Fibroblast of upper back skin (primary cell): ENCODE results near the gene FXR2.
A peak's percentile ranks its signal among the peaks of the same experiment; 100 is the strongest.

Experiments
- DNase-seq: peaks from one replicate; pipeline ENCODE4 v3.0.0-alpha.2; 2013

Gene FXR2

DNA sequence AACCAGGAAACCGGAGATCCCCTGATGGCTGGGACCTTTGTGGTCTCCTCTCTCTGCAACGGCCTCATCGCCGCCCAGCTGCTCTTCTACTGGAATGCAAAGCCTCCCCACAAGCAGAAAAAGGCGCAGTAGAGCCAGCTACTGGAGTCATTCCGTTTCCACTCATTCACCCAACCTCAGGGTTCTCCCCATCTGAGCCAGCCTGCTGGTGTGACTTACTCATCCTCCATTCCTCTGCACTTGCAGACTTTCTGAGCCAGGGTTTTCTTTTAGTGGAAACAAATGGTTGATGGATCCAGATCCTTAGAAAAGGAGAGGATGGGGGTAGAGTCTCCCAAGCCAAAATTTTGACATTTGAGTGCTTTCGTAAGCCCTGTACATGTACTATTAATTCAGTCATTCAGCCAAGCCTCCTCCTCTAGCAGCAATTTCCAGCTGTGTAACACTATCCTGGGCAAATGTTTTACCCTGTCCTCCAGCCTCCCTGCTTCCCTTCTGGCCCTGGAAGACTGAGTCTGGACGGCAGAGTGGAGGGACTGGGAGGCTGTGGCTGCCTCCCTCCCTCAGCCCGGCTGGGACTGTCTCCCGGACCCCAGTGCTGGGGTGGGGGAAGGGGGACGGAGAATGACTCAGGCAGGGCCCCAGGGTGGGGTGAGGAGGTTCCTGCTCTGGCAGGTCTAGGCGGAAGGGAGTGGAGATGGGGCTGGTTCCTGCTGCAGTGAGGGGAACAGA, 27.1 kb downstream of the FXR2 start:
- peak; percentile 95 for DNase-seq

DNA sequence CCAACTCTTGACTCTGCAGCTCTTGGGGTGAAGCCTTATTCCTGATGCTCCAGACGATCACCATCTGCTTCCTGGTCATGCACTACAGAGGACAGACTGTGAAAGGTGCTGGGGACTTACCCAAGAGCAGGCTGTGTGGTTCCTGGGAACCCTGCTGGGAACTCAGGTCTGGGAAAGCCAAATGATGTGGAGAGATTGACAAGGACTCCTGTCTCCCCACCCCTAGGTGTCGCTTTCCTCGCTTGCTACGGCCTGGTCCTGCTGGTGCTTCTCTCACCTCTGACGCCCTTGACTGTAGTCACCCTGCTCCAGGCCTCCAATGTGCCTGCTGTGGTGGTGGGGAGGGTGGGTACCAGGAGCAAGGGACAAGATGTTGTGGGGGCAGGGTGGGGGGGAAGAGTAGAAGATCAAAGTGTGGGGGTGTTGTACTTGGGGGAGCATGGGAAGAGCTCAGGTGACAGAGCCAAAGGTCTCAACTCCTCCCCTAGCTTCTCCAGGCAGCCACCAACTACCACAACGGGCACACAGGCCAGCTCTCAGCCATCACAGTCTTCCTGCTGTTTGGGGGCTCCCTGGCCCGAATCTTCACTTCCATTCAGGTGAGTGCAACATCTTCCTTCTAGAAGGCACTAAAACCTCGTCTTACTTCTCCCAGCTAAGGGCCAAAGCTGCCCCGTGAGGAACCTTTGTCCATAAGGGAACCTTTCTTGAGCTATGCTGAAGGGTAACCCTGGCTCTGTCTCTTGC, 27.9 kb downstream of the FXR2 start:
- no peak for DNase-seq

DNA sequence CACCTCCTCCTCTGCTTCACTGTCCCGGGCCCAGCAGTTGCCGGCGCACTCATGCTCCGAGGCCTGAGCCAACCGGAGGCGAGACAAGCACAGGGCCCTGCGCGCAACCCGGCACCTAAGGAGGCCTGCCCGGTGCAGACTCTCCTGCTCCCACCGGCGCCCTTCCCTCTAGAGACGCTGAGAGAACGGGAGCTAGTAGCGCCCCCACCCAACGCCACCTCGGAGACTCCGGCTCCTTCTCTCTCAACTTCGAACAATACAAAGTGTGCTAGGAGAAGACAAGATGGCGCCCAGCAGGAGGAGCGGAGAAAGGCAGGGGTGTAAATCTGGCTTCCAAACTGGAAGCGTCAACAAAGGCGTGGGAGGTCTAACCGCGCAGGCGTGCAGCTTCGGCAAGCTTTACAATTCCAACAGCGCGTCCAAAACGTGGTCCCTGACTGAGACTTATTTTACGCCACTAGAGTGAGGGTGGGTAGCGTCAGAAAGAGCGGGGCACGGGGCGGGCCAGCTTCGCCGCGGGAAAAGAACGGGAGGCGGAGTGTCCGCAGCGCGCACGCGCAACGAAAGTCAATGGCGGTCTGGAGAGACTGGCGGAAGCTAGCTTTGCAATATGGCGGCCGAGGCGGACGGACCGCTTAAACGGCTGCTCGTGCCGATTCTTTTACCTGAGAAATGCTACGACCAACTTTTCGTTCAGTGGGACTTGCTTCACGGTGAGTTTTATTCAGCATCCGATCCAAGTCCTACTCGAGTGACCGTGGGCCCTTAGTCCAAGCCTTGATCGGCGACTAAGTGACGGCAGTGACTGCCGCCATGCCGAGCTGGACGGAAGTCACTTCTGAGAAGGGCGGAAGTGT, 31.2 kb downstream of the FXR2 start, which contains the start of gene MPDU1:
MPDU1 (plus strand) TSS at position 600 of the 857 bp plus-strand sequence; CDS start at position 611, 11 bp downstream.
- peak; percentile 98 for DNase-seq

DNA sequence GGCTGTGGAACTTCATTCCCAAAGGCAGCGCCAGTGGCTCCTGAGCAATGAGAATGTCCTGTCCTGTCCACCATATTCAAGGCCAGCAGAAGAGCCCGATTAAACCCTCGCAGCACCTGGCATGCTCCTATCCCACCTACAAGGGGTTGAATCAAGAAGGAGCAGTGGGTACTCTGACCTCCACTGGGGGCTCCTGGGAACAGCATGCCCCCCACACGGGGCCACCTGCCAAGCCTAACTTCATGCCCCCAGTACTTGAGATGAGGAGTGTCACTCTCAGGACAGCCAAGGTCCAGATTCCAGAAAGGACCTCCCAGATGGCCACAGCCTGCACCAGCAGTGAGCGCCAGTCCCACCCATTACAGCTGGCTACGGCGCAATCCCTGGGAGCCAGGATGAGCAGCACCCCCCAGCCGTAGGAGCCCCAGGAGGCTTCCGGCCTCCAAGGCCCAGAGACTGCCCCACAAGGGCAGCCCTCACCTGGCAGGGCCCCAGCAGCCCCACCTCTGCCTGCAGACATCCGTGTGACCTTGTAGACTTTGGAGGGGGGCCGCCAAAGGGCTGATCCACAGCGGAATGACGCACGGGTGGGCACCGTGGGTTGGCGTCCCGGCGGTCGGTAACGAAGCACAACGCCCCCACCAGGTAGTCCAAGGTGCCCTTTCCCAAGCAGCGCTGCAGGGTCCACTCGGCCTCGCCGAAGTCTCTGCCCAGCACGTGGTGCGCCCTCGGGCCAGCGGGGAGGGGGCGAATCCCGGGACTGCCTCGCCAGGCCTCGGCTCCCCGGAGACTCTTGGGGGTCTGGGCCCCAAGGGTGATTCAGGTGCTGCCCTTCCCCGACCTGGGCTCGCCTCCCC, 32.1 kb downstream of the FXR2 start:
- no peak for DNase-seq

DNA sequence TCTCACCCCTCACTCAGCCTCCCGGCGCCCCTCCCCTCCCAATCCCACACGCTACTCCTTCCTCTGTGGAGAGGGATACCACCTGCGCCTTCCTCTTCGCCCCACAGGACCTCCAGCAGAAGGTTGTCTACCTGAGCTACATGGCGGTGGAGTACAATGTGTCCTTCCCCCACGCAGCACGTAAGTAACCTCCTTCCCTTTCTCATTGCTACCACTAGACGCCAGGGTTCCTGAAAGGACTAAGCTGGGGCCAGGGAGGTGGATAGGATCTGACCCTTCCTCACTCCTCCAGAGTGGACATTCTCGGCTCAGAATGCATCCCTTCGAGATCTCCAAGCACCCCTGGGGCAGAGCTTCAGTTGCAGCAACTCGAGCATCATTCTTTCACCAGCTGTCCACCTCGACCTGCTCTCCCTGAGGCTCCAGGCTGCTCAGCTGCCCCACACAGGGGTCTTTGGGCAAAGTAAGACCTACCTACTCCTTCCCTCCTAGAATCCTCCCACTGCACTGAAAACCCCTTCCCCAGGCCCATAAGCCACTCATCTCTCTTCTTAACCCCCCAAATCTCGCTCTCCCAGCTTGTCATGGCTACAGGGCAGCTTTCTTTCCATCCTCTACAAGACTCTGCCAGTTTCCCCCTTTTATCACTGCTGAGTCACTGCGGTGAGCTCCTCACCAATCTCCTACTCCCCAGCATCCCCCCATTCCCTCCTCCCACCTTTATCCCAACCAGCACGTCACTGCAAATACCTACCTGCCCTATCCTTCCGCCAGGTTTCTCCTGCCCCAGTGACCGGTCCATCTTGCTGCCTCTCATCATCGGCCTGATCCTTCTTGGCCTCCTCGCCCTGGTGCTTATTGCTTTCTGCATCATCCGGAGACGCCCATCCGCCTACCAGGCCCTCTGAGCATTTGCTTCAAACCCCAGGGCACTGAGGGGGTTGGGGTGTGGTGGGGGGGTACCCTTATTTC, 33.8 kb downstream of the FXR2 start:
- no peak for DNase-seq

DNA sequence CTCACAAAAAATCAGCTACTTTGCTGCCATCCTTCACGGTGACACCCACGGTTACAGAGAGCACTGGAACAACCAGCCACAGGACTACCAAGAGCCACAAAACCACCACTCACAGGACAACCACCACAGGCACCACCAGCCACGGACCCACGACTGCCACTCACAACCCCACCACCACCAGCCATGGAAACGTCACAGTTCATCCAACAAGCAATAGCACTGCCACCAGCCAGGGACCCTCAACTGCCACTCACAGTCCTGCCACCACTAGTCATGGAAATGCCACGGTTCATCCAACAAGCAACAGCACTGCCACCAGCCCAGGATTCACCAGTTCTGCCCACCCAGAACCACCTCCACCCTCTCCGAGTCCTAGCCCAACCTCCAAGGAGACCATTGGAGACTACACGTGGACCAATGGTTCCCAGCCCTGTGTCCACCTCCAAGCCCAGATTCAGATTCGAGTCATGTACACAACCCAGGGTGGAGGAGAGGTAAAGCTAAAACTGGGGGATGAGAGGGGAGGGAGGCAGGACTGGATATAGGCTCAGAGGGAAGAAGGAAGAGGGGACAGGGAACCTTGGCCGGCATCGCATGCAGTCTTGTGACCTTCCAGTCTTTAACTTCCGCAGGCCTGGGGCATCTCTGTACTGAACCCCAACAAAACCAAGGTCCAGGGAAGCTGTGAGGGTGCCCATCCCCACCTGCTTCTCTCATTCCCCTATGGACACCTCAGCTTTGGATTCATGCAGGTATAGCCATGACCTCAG, 34.7 kb downstream of the FXR2 start:
- DNase-seq: no peak

DNA sequence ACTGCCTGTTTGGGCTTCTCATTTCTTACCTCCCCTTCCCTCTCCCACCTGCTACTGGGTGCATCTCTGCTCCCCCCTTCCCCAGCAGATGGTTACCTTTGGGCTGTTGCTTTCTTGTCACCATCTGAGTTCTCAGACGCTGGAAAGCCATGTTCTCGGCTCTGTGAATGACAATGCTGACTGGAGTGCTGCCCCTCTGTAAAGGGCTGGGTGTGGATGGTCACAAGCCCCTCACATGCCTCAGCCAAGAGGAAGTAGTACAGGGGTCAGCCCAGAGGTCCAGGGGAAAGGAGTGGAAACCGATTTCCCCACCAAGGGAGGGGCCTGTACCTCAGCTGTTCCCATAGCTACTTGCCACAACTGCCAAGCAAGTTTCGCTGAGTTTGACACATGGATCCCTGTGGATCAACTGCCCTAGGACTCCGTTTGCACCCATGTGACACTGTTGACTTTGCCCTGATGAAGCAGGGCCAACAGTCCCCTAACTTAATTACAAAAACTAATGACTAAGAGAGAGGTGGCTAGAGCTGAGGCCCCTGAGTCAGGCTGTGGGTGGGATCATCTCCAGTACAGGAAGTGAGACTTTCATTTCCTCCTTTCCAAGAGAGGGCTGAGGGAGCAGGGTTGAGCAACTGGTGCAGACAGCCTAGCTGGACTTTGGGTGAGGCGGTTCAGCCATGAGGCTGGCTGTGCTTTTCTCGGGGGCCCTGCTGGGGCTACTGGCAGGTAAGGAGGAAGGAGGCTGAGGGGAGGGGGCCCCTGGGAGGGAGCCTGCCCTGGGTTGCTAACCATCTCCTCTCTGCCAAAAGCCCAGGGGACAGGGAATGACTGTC, 35.5 kb downstream of the FXR2 start, which contains the start of gene CD68:
CD68 (plus strand) TSS at position 638 of the 833 bp plus-strand sequence; CDS start at position 678, 40 bp downstream.
- peak; percentile 87 for DNase-seq

DNA sequence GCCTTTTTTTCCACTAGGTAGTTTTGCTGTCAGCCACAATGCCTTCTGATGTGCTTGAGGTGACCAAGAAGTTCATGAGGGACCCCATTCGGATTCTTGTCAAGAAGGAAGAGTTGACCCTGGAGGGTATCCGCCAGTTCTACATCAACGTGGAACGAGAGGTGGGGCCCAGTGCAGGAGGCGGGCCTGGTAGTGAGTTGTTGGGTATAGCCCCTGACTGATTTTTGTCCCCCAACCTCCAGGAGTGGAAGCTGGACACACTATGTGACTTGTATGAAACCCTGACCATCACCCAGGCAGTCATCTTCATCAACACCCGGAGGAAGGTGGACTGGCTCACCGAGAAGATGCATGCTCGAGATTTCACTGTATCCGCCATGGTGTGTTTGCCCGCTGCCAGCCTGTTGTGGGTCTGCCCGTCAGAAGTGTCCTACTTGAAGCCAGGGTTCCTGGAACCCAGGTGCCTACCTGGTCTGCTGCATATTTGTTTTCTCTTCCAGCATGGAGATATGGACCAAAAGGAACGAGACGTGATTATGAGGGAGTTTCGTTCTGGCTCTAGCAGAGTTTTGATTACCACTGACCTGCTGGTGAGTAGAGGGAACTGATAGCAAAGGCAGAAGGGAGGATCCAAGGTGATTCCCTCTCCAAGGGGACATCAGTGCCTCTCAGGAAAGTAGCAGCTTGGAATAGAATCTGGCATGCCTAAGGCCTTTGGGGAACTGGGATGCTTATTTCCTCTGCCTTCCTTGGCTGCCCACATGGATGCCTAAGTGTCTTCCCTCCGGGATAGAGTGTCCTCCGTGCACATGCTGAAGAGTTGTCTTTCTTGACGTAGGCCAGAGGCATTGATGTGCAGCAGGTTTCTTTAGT, 37.1 kb downstream of the FXR2 start:
- no peak for DNase-seq

DNA sequence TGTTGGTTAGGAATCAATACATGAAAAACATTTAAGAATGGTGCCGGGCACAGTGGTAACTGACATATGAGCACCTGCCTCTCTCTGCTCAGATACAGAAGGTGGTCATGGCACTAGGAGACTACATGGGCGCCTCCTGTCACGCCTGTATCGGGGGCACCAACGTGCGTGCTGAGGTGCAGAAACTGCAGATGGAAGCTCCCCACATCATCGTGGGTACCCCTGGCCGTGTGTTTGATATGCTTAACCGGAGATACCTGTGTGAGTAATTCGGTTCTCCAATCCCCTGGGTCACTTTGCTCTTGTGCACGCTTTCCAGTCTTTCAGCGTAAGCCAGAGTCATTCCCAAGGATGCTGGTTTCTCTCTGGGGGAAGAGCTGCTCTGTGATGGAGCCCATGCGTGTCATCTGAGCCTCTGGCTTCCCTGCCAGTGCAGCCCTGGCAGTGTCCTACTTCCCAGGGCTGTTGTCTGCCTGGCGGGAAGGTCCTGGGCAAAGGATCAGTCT, 38.2 kb downstream of the FXR2 start:
- no peak for DNase-seq

DNA sequence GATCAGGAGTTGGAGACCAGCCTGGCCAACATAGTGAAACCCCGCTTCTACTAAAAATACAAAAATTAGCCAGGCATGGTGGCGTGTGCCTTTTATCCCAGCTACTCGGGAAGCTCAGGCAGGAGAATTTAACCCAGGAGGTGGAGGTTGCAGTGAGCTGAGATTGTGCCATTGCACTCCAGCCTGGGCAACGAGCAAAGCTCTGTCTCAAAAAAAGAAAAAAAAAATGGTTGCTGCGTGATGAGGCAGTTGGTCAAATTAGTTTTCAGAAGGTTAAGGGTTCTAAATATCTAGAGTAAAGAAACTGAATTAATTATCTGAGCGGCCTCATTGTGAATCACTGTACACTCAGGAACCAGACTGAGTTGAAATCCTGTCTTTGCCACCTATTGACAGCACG, 38.7 kb downstream of the FXR2 start:
- DNase-seq: no peak

DNA sequence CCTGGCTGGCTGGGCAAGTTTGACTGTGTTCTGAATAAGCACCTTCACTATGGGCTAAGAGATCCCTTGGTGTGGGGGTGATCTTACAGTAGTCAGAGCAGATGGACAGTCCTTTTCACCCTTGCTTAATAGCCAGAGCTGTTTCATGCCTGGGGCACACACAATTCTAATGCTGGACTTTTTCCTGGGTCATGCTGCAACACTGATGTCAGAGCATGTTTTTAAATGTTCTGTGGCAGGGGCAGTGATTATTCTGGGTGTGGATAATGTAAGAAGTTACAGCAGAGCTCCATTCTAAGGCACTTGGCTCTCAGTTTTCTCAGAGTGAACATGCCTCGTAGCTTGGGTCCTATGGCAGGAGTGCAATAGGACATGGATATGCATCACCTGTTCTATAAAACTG, 39.2 kb downstream of the FXR2 start:
- no peak for DNase-seq

DNA sequence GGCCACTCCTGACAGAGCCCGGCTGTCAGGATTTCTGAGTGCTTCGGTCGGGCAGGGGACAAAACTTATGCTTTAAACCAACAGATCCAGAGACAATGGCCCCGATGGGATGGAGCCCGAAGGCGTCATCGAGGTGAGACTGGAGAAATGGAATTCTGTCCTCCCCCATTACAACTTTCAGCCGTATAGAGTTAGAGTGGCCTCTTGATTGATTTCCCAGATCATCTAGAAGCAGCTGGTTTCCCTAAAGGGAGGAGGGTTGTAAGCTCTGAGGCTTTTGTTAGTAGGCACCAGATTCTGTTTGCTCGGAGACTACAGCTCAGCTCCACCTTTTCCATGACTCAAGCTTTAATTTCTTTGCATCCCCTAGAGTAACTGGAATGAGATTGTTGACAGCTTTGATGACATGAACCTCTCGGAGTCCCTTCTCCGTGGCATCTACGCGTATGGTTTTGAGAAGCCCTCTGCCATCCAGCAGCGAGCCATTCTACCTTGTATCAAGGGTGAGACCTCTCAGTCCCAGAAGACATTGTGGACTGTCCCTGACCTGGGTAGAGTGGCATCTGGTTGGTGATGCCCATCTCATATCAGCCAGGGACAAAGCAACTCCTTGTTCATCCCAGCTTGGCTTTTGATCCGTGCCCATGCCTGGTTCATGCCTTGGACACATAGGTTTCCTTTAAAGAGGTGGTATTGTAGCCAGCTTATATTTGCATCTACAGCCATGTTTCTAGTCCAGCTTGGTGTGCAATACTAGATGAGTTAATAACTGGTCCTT, 40.3 kb downstream of the FXR2 start:
- DNase-seq: no peak

DNA sequence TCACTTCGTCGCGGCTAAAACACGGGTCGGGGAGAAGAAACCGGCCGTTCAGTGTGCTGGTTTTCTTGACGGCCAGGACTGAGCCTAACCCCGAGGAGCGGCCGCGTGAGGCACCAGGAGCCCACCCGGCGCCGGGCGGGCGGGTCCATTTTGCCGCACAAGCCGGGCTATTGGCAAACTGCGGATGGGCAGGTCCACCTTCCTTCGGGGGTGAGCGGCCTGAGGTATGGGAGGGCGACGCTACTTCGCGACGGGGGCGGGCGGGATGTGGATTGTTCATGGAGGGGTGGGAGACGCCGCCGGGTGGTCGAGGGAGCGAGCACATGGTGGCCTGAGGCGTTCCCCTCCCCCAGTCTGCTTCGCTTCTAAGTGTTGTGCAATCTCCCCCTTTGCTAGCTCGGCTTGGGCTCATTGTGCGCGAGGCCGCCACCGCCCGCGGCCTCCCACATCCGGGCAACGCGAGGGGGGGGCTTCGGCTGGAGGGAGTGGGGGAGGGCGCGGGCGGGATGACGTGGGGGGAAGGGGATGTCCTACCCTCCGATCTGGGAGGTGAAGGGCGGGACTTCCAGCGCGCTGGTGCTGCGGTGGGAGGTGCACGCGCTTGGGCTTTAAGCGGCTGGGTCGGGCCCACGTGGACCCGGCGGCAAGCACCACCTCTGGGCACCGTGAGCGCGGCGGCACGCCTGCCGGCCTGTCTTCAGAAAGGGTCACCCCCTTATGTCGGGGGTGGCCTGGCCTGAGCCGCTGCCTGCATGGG, 41.2 kb downstream of the FXR2 start:
- DNase-seq: peak; percentile 93

DNA sequence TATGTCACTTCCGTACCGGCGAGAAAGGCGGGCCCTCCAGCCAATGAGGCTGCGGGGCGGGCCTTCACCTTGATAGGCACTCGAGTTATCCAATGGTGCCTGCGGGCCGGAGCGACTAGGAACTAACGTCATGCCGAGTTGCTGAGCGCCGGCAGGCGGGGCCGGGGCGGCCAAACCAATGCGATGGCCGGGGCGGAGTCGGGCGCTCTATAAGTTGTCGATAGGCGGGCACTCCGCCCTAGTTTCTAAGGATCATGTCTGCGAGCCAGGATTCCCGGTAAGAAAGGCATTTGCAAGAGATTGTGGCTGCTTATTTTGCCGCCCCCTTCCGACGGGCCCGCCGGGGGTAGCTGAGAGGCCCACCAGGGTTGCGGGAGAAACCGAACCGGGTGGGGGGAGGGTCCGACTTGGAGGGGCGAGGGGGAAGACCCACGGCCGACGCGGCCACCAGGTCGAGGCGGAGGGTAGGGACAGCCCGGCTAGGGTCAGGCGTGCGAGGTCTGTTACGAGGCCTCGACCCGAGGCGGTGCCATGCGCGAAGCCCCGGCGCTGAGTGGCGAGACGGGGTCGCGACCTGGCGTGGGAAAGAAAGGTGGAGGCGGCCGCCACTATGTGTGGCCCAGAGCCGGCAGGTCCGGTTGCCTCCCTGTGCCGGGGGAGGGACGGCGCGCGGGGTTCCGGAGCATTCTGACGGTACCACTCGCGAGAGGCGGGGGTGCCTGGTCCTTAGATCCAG, 41.9 kb downstream of the FXR2 start:
- DNase-seq: peak; percentile 99

DNA sequence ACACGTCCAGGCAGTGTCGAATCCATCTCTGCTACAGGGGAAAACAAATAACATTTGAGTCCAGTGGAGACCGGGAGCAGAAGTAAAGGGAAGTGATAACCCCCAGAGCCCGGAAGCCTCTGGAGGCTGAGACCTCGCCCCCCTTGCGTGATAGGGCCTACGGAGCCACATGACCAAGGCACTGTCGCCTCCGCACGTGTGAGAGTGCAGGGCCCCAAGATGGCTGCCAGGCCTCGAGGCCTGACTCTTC, 42.4 kb downstream of the FXR2 start:
- DNase-seq: no peak

DNA sequence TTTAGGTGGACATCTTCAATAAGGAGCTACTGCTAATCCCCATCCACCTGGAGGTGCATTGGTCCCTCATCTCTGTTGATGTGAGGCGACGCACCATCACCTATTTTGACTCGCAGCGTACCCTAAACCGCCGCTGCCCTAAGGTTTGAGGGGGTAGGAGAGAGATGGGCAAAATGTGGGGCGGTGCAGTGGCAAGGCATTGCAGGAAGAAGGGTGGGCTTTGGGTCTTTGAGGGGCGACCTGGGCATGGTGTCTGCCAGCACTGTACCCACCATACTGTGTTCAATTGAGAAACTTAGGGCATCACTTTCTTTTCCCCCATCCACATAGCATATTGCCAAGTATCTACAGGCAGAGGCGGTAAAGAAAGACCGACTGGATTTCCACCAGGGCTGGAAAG, 44.3 kb downstream of the FXR2 start:
- no peak for DNase-seq
